Measurements from ENCODE around the gene MBIP. TPM values are rescaled to one million over a fixed set of nuclear protein-coding genes. Genes with fewer than 3 reads are reported as not detected.
"Not testable (repeated sequence)": the region's sequence is repeated elsewhere in the genome, so short reads cannot be mapped to it uniquely, and the experiment has no call there.

The MBIP gene, protein sequence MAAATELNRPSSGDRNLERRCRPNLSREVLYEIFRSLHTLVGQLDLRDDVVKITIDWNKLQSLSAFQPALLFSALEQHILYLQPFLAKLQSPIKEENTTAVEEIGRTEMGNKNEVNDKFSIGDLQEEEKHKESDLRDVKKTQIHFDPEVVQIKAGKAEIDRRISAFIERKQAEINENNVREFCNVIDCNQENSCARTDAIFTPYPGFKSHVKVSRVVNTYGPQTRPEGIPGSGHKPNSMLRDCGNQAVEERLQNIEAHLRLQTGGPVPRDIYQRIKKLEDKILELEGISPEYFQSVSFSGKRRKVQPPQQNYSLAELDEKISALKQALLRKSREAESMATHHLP
- total RNA-seq (2014; rRNA removed; shearing (Covaris generic)), result 22.3 and 24.6 TPM in 2 replicates

DNA sequence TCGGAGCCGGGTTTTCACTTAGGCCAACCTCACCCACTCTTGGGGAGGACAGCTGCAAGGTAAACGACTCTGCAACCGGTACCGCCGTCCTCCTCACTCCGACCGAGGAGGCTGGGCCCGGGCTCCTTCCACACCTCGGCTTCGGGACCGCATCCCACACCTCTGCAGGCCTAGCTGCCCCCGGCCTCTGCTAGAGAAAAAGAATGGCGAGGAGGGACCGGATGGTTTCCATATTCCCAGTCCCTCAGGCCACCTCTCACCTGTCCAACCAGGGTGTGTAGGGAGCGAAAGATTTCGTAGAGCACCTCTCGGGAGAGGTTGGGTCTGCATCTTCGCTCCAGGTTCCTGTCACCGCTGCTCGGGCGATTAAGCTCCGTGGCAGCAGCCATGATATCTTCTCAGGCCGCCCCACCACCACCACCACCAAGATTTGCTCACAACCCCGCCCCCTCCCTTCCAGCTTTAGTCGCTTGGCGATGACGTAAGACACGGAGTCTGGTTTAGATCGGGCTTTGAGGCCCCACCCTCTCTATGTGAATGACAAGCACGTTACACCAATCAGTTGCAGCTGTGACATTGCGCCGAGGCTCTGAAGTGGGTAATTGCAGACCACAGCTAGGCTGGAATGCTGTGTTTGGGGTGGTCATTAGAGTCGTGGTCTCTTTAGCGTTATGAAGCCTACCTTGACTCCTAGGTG is at the start of gene MBIP:
TSS of gene MBIP (minus strand) at position 438 of the 697 bp plus-strand sequence. CDS start at position 389, 49 bp downstream.
- DNase-seq (ENCODE audit: low read depth), result peak; percentile 96

DNA sequence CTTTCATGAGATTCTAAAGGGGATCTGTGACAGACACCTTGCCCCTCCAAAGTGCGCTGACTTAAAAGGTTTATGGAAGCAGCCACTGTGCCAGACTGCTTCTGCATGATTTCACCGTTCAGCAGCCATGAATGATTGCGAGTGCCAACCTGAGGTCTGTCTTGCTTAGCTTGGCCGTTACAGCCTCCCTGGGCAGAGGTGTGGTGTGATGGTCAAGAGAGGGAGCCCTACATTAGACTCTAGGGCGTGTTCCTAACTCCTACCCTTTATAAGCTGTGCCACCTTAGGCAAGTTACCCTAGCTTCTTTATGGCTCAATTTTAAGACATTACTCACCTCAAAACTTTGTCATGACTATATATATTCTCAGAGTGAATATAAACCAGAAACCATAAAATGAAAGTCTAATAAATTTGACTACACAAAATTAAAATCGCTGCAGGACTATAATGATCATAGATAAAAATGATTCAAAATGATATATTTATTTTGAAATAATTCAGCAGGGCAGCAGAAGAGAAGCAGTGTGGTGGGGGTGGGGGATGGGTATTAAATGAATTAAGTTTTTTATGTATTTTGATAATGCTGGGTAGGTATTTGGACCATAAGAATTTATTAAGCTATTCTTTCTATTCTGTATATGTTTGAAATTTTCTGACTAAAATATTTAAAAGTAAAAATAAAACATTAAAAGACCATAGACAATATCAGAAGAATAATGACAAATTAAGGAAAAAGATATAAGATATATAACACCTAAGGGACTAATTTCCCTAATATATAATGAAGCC is 47.7 kb upstream of the MBIP start:
- no peak for DNase-seq (ENCODE audit: low read depth)

DNA sequence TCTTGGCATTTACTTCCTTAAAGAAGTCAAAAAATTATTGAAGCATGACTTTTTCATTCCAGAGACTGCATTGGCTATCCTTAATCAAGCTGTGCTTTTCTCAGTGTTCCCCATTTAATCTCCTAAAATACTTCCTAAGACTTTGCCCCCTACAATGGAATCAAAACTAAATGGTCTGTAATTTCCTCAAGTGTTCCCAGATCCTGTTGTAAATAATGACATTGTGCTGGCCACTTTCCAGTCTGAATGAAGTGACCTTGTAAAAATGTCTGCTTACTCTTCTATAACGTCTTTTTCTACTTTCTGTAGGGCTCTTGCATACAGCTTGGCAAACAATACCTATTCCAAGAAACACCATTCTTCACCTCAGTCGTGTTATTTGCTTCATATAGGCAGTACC is 45.3 kb upstream of the MBIP start:
- DNase-seq (ENCODE audit: low read depth), result no peak

DNA sequence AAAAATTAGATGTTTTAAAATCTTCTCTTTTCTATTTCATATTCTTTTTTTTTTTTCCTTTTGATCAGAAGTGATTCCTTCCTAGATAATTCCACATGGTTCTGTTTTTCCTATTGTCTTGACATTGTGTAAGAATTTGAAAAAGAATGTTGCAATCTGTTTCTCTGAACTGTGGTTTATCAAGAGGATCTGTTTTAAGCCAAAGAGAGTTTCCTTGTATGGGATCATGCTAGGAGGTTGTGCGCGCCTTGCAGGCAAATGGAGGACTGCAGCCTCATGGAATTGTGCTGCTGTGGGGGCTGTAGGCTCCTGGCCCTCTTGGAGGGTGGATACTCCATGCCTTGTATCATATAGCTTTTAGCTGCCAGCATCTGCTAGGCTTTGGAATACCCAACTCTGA is 43.3 kb upstream of the MBIP start:
- no peak for DNase-seq (ENCODE audit: low read depth)

DNA sequence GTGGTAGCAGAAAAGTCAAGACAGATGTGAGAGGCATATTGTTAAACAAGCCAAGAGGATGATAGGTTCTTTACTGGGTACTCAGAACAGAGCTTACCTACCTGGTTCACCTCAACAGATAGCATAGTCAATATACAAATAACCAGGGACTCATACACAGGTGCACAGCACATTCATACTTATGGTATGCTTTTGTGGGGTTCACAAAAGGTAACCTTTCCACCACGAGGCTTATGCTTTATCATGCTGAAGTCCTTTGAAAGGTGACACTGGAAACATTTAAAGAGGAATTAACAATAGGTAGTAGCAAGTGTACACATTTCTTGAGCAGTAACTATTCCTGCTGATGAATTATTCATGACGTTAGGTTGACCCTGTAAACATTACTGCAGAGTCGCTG is 42.2 kb upstream of the MBIP start:
- no peak for DNase-seq (ENCODE audit: low read depth)

DNA sequence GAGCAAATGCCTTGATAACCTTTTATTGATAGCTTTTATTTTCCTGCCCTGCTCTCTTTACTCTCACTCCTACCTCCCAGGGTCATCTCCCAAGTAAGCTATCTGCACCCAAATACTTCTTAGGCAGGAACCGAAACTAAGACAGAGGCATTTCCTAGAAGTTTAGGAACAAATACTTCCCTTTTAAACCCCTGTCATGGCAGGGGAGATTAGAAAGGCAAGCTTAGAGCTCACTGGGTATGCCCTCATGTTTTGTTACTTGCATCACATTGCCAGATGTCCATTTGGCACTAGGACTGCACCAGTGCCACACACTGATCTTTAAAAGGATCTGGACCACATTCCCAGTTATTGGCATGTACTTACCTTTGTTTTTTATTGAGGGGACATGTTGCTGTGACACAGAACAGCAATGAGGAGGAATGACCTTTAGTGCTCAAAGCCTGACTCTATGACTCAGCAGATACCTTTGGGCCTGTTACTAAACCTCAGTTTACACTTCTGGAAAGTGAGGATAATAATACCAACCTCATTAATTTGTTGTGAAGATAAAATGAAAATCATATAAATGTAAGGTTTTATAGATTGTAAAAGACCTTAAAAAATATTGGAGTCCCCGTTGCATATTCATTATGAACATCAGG is 40.9 kb upstream of the MBIP start:
- DNase-seq (ENCODE audit: low read depth), result no peak

DNA sequence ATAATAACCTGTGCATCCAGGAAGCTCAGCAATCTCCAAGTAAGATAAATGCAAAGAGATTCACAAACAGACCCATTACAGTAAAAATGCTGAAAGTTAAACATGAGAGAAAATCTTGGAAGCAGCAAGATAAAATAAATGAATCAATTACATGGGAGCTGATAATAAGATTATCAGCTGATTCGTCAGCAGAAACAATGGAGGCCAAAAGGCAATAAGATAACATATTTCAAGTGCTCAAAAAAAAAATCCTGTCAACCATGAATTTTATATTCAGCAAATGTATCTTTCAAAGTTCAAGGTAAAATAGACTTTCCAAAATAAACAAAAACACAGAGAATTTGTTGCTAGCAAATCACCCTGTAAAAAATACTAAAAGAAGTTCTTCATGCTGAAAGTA is 36.4 kb upstream of the MBIP start:
- DNase-seq (ENCODE audit: low read depth), result no peak

DNA sequence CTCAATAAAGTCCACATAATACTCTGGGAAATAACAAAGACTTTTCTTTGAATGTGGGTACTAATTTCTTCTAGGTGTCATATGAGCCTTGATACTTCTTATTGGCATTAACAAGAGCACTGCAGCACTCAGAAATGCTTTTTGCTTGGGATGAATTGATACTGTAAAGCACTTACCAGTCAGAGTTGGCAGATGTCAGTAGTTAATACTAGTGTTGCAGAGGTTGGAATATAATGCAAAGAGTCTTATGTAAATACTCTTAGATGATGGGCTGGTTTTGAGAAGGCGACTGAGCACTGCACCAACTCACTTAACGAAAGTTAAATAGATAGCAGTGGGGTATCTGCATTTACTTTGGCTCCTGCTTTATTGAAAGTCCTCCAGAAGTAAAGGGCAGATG is 25.6 kb upstream of the MBIP start:
- no peak for DNase-seq (ENCODE audit: low read depth)

DNA sequence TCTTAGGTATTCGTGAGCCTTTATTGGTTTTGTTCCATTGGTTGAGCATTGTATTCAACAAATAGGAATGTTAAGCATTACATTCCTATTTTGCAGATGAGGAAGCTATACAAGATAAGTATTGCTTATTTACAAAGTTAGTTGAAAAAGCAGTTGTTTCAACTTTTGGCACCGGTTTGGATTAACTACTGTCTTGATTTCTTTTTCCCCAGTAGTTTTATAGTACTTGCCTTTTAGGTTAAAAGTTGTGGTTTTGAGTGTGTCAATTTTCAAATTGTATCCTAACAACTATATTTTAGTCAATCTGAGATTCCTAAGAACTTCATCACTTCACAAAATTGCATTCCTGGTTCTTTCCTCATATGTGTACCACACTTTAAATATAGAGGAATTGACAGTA is 23.8 kb upstream of the MBIP start:
- no peak for DNase-seq (ENCODE audit: low read depth)

DNA sequence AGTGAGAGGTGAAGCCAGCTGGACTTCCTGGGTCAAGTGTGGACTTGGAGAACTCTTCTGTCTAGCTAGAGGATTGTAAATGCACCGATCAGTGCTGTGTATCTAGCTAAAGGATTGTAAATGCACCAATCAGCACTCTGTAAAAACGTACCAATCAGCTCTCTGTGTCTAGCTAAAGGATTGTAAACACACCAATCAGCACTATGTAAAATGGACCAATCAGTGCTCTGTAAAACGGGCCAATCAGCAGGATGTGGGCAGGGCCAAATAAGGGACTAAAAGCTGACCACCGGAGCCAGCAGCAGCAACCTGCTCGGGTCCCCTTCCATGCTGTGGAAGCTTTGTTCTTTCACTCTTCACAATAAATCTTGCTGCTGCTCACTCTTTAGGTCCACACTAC is 21.4 kb upstream of the MBIP start:
- not testable (repeated sequence) for DNase-seq (ENCODE audit: low read depth)

DNA sequence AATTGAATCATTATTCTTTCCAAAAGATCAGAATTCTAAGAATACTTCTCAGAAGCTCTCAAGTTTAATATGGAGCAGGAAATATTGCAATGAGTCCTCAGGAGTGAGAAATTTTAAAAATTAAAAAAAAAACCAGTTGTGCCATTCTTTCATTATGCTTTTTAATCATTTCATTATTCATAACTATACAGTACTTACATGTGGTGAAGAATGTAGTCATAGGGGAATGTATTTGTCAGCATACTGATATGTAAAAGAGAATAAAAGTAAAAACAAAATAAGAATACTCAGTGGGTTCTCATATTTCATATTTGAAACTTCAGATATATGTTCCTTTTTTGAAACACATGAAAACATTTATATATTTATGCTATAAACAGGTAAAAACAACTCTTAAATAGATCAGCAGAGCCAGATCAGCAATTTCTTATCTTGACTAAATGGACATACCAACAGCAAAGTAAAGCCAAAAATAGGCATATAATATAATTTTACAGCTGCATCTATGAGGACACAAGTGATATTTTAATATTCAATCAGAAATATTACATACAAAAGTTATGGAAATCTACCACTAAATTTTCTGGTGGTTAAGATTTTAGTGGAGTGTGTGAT is 19.9 kb upstream of the MBIP start:
- DNase-seq (ENCODE audit: low read depth), result no peak

DNA sequence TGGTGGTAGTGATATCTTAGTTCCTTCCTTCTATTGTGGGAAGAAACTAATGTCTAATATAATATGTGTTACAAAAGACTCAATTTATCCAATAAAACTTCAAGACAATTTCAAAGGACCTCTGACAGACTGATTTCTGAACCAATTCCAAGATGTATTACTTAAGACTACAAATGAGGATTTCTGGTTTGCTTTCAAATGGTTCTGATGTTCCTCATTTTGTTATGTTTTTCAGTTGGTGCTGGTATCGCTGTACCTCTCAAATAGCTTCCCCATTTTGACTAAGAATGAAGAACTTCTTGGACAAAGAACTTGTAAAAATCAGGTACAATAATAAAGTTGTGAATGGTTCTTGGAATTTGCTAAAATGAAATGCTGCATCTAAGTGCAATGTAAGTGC is 19.4 kb upstream of the MBIP start:
- no peak for DNase-seq (ENCODE audit: low read depth)

DNA sequence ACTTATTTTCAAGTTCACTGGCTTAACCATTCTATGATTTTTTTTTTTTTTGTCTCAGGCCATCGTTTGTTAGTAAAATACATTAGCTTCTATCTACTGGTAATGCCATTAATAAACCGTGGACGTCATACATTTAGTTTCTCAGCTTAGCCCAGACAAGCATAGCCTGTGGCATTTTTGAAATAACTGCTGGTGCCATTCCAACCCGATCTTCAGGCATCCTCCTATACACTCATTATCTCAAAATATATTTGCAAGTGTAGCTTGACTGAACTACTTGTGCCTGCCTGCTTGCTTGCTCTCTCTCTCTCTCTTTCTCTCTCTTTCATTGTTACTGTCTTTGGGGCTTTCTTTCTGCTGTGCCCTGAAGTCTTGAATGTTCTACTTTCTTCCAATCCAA is 12.7 kb upstream of the MBIP start:
- DNase-seq (ENCODE audit: low read depth), result no peak

DNA sequence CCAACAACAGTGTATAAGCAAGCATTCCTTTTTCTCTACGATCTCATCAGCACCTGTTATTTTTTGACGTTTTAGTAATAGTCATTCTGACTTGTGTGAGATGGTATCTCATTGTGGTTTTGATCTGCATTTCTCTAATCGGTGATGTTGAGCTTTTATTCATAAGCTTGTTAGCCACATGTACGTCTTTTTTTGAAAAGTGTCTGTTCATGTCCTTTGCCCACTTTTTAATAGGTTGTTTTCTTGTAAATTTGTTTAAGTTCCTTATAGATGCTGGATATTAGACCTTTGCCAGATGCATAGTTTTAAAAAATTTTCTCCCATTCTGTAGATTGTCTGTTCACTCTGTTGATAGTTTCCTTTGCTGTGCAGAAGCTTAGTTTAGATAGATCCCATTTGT is 7.1 kb upstream of the MBIP start:
- DNase-seq (ENCODE audit: low read depth), result not testable (repeated sequence)

DNA sequence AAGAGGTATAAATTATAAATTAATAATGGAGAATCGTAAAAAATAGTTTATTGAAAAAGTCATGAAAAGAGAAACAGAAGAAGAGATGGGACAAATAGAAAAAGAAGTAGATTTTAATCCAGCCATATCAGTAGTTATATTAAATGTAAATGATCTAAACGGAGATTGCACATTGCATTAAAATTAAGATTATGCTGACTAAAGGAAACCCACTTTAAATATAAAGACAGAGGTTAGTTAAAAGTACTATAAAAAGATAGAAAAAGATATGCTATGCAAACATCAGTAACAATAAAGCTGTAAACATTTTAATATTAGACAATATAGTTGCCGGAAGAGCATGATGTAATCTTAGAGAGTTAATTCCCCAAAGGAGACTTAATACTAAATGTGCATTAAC is 5.4 kb upstream of the MBIP start:
- no peak for DNase-seq (ENCODE audit: low read depth)

DNA sequence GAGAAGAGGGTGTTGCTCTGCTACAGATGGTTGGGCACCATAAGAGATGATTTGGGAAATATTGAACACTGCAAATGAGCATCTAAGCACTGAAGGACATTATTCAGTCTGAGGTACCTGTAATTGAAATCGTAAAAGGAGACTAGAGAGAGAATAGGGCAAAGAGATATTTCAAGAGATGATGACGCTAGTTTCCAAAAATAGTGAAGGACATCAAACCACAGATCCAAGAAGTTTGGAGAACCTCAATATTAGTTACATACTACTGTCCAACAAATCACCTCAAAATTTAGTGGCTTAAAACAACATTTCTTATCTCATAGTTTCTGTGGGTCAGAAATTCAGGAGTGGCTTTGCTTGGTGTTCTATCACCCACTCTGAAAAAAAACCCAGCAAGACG is 4.5 kb upstream of the MBIP start:
- DNase-seq (ENCODE audit: low read depth), result no peak

DNA sequence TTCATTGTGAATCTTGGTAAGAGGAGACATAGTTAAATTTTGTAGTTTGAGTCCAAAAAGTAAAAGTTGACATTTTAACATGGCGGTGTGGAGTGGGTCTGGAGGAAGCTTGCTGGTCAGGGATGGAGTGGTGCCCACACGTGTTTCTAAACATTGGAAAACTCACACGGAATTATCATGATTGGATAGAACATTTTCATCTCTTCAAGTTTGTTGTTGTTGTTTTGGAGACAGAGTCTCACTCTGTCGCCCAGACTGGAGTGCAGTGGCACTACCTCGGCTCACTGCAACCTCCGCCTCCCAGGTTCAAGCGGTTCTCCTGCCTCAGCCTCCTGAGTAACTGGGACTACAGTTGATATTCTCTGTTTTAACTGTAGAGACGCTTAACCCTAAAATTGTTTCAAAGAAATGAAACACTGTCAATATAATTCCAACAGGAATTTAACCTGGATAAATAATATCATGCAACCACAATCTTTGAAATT is 502 bp upstream of the MBIP start:
- DNase-seq (ENCODE audit: low read depth), result no peak

DNA sequence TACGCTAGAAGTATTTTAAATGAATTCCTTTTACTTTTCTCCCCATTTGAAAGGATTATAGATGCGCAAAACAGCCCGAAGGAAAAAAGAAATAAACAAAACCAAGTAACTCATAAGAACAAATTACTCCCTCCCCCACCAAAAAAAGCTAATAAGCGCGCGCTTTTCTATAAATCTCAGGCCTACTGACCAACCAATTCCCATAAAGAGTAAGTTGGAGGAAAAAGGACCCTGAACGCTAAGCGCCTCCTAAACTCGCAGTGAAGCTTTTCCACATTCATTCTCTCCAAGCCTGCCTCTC is 588 bp downstream of the MBIP start:
- peak; percentile 63 for DNase-seq (ENCODE audit: low read depth)

DNA sequence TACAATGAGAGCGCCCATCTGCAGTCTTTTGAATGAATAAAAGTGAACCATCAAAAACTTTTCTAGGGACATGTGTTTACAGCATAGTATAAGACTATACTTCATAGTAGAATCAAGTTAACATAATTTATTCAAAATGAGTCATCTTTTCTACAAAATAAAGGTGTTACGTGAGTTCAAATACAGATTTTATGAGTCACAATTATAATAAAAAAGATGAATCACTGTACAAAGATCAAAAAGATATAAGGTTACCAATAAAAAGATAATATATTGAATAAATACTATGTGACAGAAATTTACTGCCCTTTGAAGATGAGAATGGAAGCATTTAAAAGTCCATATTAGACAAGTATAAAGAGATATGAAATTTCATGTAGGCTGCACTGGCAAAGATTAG is 2.8 kb downstream of the MBIP start:
- DNase-seq (ENCODE audit: low read depth), result peak; percentile 56

DNA sequence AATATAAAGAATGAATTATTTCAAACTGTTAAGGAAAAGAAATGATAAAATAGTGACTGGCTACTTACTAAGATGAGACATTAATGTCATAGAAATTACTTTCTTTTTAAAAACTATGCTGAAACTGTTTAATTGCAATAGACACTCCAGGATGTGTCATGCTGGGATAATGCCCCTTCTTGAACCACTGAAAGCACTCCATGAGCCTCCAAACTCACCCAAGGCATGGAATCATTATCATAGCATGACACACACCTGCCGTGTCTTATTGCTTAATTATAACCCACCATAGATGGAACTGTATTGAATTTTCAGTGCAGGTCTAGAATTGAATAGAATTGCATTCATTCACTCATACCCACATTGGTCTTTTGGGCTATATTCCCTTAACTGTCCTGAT is 4.3 kb downstream of the MBIP start:
- no peak for DNase-seq (ENCODE audit: low read depth)

DNA sequence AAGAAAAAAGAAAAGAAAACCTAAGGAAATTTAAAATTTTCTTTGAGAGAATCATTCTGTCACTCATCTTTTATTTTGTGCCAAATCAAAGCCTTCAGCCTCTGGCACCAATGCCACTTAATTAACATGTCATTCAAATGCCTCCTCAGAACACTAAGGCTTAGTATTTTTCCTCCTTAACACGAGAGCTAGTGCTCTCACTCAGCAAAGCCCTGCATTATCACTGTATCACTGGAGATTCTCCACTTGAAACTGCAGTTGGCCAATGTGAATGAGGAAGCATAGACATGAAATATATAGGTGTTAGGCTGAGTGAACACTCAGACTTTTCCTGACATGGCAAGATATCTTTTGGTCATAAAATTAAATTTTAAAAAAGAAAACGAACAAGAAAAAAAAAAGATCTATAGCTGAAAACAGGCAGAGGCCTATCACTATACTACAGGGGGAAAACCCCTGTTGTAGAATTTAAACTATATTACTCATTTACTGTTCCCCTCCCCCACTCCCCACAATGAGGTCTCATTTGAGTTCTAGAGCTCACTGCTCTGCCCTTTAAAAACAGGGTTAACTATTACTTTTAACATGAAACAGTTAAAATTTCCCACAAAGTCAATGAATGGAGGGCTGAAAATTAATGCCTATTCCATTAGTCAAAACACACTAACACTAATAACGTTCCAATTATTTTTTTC is 5.1 kb downstream of the MBIP start:
- no peak for DNase-seq (ENCODE audit: low read depth)
